ENCODE results near the gene EPHA2.

Gene EPHA2

GRCh38 chr1:16195518-16195905 is 39.6 kb upstream of the EPHA2 start:
- Histone ChIP-seq H3K27ac (ENCODE audit: low read length) (no peak overlapping the region), H3K4me3 (ENCODE audit: low read depth in 1 of 2, low read length in 2 of 2) (no peak overlapping the region), H3K79me2 (ENCODE audit: insufficient read depth, low read length) (no peaks in the 10 kb centered on the region), H3K4me2 (ENCODE audit: insufficient read depth, low read length) (no peak overlapping the region), H2AFZ (ENCODE audit: low read depth, low read length) (no peak overlapping the region), H3K27me3 (ENCODE audit: insufficient read depth, low read length, poor library complexity) (no peaks in the 10 kb centered on the region), H4K20me1 (ENCODE audit: insufficient read depth, low read length) (no peaks in the 10 kb centered on the region), H3K4me1 (ENCODE audit: insufficient read depth, low read length) (no peaks in the 10 kb centered on the region), H3K9ac (ENCODE audit: low read depth, low read length) (no peak overlapping the region), H3K36me3 (ENCODE audit: insufficient read depth, low read length) (peaks cover 3% of the 10 kb centered on the region; the same call in 1 of the 2 replicates), H3K9me3 (ENCODE audit: insufficient read depth, low read length, severe bottlenecking) (no peaks in the 10 kb centered on the region)
- DNase-seq: no peak
- TF ChIP-seq EZH2 (IDR thresholded peaks at IDR 0.05; ENCODE audit: borderline replicate concordance, low read depth, low read length, severe bottlenecking) (no peak), CTCF (IDR thresholded peaks at IDR 0.05; ENCODE audit: borderline replicate concordance, extremely low read depth, low read length, poor library complexity, severe bottlenecking) (no peak)
- ATAC-seq (ENCODE audit: insufficient read depth, low read depth): no peak

GRCh38 chr1:16191916-16192546 is 36.2 kb upstream of the EPHA2 start:
- no peaks in the 10 kb centered on the region for H3K4me1 ChIP-seq (ENCODE audit: insufficient read depth, low read length)
- no peak for DNase-seq
- H3K27ac ChIP-seq (ENCODE audit: low read length): no peak overlapping the region
- no peak overlapping the region for H3K4me2 ChIP-seq (ENCODE audit: insufficient read depth, low read length)
- peaks cover 4% of the 10 kb centered on the region for H3K27me3 ChIP-seq (ENCODE audit: insufficient read depth, low read length, poor library complexity)
- no peaks in the 10 kb centered on the region for H3K9me3 ChIP-seq (ENCODE audit: insufficient read depth, low read length, severe bottlenecking)
- H3K4me3 ChIP-seq (ENCODE audit: low read depth in 1 of 2, low read length in 2 of 2): no peak overlapping the region
- no peaks in the 10 kb centered on the region for H3K79me2 ChIP-seq (ENCODE audit: insufficient read depth, low read length)
- TF ChIP-seq CTCF (IDR thresholded peaks at IDR 0.05; ENCODE audit: borderline replicate concordance, extremely low read depth, low read length, poor library complexity, severe bottlenecking) (no peak), EZH2 (IDR thresholded peaks at IDR 0.05; ENCODE audit: borderline replicate concordance, low read depth, low read length, severe bottlenecking) (no peak)
- H3K9ac ChIP-seq (ENCODE audit: low read depth, low read length): no peak overlapping the region
- no peak for ATAC-seq (ENCODE audit: insufficient read depth, low read depth)
- H4K20me1 ChIP-seq (ENCODE audit: insufficient read depth, low read length): no peaks in the 10 kb centered on the region
- no peak overlapping the region for H2AFZ ChIP-seq (ENCODE audit: low read depth, low read length)
- no peaks in the 10 kb centered on the region for H3K36me3 ChIP-seq (ENCODE audit: insufficient read depth, low read length)

- Histone ChIP-seq H3K36me3 (ENCODE audit: insufficient read depth, low read length) (no peaks in the 10 kb centered on the region), H3K27ac (ENCODE audit: low read length) (no peak overlapping the region), H2AFZ (ENCODE audit: low read depth, low read length) (no peak overlapping the region), H3K4me1 (ENCODE audit: insufficient read depth, low read length) (no peaks in the 10 kb centered on the region), H3K9me3 (ENCODE audit: insufficient read depth, low read length, severe bottlenecking) (no peaks in the 10 kb centered on the region), H4K20me1 (ENCODE audit: insufficient read depth, low read length) (no peaks in the 10 kb centered on the region), H3K27me3 (ENCODE audit: insufficient read depth, low read length, poor library complexity) (peaks cover 4% of the 10 kb centered on the region), H3K4me3 (ENCODE audit: low read depth in 1 of 2, low read length in 2 of 2) (no peak overlapping the region), H3K4me2 (ENCODE audit: insufficient read depth, low read length) (no peak overlapping the region), H3K79me2 (ENCODE audit: insufficient read depth, low read length) (no peaks in the 10 kb centered on the region), H3K9ac (ENCODE audit: low read depth, low read length) (no peak overlapping the region)
- DNase-seq (no peak), ATAC-seq (ENCODE audit: insufficient read depth, low read depth) (no peak)
- TF ChIP-seq EZH2 (IDR thresholded peaks at IDR 0.05; ENCODE audit: borderline replicate concordance, low read depth, low read length, severe bottlenecking) (no peak), CTCF (IDR thresholded peaks at IDR 0.05; ENCODE audit: borderline replicate concordance, extremely low read depth, low read length, poor library complexity, severe bottlenecking) (no peak)
These were observed 35.4 kb upstream of the EPHA2 start for GRCh38 chr1:16191309-16191708.

All from DND-41 (cell line).